HCEC 1CT (cell line): Measurements from ENCODE around the gene MOSPD3.
A peak's percentile ranks its signal among the peaks of the same experiment; 100 is the strongest.

Source experiments
- DNase-seq: peaks from one replicate; pipeline ENCODE4 v3.0.0-alpha.2; 2017

MOSPD3 gene

DNA sequence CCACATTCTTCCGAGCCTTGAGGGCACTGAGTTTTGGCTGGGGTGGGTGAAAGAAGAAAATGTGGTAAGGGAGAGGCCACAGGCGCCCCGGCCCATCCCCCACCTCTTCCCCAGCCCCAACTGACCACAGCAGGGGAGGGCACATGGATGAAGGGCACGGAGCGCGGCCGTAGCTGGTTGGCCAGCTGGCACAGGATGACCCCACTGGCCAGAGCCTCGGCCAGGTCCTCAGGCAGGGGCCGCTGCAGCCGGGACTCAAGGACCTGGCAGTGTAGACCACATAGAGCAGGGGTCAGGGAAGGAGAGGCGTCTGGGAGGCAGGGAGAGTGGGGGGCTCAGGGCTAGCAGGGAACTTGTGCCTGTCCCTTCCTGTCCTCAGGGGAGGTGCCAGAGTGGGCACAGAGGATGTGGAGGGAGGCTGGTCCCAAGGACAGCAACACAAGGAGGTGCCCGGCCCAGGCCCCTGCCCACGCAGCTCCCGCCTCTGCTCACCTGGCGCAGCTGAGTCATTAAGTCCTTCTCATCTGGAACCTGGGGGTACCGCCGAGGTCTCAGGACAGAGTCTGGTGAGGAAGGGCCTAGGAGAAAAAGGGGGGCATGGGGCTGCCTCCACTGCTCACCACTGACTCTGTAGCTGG lies 36.5 kb upstream of the MOSPD3 start:
- no peak for DNase-seq

DNA sequence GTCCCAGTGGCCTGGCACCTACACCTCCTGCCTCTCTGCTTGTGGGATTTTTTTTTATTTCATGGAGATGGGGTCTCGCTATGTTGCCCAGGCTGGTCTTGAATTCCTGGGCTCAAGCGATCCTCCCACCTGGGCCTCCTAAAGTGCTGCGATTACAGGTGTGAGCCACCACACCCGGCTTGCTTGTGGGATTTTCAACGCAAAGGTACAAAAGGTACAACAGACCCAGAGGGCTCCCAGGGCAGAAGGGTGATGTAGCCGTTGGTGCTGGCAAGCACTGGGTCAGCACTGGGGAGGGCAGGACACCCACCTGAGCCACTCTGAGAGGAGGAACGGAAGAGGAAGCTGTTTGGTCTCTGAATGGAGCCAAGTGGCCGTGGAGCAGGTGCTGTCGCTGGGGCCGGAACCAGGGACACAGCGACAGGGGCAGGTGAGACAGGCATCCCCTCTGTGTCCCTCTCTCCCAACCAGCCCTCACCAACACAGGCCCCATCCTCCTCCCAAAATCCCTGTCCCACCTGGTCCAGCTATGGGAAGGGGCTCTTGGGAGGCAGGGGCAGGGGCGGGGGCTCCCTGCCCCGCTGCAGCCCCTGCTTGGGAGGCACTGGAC lies 35.9 kb upstream of the MOSPD3 start:
- no peak for DNase-seq

DNA sequence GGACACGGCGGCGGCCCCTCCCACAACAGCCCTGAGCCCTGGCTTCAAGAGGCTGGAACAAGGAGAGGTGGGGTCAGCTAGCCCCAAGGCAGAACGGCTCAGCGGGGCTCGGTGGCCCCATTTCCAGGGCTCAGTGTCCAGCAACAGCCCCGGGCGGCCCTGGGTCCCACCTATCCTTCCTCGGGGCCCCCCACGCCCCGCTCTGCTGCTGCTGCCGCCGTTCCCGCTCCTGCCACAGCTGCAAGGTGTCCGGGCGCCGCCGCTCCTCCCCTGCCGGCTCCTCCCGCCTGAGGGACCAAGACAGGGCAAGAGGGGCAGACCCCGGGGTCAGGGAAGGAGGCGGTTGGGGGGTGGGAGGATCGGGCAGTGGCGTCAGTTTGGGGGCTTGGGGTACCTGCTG lies 35.2 kb upstream of the MOSPD3 start:
- DNase-seq, result no peak

DNA sequence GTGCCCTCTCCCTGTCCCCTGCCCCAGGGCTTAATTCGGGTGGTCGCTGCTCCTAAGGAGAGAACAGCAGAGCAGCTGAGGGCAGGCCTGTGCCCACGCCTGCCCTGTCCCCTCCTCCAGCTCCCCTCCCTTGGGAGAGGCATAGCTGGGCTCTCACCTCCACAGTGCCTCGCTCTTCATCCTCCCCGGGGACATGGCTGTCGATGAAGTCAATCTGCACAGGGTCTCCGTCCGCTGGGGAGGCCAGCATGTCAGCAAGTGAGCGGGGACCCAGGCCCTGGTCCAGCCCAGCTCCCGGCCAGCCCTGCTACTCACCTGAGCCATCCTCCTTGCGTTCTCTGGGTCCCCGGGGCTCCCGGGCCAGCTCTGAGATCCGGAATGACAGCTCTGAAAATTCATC lies 34.8 kb upstream of the MOSPD3 start:
- DNase-seq, result no peak

DNA sequence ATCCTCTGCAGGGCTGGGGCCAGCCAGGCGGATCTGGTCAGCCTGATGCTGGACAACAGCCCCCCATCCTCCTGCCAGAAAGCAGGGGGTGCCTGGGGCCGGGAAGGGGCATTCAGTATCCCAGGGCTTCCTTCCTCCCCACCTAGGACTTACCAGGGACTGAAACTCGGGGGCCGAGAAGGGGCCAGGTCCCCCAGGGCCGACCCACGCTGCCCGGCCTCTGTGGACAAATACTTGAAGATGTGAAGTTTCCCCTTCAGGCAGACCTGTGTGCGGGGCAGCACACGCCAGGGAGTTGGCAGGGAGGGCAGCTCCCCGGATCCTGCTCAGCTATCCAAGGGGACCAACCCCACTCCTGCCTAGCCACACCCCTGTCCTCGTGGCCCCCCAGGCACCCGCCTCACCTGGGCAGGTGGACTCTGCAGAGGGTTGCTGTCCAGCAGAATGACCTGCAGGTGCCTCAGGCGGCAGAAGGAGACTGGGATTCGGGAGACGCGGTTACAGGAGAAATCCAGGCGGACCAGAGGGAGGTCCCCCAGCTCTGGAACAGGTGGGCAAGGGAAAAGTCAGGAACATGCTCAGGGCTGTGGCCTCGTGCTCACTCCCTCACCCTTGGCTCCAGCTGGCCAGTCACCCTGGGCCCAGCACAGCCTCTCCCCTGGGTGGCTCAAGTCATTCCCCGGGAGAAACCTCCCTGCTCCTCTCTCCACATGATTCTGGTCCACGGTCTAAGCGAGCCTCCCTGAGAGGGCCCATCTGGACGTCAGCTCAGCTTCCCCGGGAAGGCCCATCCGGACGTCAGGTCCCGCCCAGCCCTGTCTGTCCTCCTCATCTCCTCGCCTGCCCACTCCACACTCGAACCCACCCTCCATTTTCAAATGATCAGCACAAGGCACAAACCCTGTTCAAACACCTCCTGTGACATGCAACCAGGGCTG lies 33.8 kb upstream of the MOSPD3 start:
- DNase-seq, result no peak

DNA sequence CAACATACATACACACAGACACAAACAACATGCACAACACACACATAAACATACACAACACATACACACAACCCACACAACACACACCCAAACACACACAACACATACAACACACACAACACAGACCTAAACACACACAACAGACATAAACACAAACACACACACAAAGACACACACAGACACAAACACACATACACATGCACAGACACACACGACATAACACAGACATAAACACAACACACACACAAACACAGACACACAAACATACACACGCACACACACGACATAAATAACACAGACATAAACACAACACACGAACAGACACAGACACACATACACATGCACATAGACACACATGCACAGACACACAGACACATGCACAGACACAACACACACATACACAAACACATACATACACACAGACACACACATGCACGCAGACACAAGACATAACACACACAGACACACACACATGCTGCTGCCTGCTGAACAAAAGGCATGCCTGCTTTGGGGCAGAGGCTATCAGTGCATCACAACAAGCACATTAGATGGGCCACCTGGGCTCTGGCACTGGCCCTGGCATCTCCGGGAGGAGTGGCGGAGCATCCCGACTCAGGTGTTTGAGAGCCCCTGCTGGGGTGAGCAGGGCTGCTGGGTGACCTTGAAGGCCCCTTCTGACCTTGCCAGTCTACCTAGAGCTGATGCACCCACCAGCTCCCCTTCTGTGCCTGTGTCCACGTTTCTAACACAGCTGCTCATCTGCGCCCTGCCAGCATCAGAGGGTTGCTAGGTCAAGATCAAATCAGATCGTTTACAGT lies 31.7 kb upstream of the MOSPD3 start:
- DNase-seq, result no peak

DNA sequence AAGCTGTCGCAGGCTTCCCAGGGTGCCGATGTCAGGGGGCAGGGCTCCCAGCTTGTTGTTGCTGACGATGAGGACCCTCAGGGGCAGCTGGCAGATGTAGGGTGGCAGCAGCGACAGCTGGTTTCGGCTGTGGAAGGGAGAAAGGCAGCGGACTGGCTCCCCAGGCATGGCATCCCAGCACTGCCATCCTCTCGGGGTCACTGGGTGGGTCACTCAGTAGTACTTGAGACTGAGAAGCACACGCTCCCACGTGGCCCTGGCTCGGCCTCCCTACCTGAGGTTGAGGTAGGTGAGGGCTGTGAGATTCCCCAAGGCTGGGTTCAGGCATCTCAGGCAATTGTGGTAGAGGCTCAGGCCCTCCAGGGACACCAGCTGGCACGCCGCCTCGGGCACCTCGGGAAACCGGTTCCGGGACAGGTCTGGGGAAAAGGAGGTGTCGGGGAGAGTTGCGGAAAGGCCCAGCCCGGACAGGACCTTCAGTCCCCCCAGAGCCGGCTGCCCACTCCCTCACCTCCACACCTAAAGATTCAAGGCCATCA lies 30.2 kb upstream of the MOSPD3 start:
- DNase-seq, result no peak

DNA sequence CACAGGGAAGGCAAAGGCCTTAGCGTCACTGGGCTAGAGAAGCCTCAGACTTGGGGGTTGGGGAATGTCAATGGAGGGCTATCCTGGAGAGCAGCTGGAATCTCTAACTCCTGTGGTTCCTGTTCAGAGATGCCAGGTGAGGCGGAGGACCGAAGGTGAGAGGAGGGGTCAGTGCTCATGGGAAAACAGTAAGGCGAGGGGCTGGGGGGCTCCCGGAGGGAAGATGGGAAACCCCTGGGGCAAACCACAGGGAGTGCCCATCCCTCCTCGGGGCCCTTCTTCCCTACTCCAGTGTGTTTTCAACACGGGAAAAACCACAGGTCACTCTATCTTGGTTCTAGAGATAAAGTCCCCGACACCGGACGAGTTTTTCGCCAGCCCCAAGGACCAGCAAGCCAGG lies 29.7 kb upstream of the MOSPD3 start:
- no peak for DNase-seq

DNA sequence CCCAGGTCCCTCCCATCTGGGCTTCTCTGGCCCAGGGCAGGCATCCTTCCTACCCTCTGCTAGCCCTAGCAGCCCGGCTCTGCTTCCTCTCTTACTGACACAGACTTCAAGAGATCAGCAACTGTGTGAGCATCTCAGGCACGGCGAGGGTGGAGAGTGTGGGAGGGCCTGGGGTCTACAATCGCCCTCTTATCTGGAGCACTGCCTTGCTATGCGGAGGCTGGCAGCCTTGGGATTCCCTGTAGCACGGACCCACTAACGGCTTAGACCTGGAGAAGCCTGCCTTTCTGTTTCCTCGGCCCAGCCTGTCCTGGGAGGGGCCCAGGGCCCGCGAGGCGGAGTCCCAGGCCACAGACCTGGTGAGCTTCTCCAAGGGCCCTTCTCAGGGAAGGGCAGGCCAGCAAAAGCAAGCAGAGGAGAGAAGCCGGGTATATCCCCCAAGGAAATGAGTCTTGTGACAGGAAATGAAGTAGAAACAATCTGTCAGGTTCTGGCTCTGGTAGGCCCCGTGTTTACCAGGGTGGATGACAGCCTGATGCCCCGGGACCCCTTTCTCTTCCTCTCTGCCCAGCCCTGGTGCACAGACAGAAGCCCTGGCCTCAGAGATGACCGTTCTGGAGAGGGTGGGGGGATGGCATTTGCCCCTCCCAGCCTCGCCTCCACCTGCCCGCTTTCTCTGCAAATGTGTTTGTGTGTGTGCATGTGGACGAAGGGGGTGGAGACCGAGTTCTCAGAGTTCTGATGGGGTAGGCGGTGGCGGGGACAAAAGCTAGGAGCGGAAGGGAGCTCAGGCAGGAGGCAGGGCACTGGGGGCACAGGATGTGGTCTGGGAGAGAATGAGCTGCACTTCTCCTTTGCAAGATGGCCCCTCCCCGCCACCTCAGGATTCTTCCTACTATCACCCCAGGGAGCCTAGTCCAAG lies 28.9 kb upstream of the MOSPD3 start:
- peak; percentile 70 for DNase-seq

DNA sequence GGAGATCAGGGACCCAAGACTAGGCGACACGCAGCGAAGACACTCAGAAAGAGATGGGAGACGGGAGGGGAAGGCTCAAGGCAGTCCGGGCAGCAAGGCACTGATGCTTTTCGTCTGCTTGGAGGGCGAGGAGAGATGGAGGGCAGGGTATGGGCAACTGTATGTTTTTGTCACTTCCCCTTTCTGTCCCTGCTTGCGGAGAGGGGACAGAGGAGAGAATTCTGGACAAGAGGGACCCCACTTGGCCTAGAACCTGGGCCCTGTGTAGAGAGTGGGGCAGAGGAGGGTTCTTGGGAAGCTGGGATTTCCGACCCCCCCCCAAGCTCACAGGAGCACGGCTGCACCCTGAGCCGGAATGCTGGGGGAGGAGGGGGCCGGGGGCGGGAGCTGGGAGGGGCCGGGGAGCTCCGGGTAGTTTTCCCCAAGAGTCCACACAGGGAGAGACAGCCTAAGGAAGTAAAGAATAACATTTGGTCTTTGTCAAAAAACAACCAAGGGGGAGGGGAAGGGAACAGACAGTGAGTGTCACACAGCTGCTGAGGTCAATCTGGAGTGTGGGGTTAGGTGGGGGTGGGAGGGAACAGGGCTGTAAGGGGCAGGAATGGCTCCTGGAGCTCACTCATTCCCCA lies 28.2 kb upstream of the MOSPD3 start:
- peak; percentile 64 for DNase-seq

DNA sequence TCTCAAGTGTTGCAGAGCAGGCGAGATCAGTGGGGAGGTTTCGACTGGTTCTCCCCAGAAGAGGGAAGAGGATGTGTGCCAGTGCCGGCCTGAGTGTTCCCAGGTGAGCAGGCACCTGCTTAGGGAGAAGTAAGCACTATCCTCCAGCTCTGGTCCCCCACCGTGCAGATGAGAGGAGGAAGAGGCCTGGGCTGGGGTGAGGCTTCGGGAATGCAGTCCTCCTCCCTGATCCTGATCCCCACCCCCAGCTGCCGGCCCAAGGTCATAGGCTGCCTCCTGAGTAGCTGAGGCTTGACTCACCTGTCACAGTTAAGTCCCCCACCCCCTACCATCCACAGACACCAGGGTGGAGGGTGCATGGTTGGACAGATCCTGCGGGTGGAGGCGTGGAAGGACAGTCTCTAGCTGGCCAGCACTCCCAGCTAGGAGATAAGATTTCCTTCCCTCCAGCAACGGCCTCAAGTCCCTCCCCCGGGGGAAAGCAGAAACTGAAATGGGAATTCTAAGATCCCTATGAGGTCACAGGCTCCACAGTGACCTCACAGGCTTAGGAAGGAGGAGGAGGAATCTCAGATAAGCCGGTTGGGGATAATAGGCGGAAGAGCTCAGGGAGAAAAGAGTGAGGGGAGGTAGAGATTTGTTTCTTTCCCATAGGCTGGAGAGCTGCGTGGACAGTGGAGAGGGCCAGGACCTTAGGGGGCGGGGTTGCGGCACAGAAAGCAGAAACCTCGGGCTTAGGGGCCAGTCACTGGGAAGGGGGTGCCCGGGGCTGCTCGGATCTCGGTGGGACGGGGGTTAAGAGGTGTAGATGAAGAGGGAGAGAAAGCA lies 27.4 kb upstream of the MOSPD3 start:
- DNase-seq, result peak; percentile 74

DNA sequence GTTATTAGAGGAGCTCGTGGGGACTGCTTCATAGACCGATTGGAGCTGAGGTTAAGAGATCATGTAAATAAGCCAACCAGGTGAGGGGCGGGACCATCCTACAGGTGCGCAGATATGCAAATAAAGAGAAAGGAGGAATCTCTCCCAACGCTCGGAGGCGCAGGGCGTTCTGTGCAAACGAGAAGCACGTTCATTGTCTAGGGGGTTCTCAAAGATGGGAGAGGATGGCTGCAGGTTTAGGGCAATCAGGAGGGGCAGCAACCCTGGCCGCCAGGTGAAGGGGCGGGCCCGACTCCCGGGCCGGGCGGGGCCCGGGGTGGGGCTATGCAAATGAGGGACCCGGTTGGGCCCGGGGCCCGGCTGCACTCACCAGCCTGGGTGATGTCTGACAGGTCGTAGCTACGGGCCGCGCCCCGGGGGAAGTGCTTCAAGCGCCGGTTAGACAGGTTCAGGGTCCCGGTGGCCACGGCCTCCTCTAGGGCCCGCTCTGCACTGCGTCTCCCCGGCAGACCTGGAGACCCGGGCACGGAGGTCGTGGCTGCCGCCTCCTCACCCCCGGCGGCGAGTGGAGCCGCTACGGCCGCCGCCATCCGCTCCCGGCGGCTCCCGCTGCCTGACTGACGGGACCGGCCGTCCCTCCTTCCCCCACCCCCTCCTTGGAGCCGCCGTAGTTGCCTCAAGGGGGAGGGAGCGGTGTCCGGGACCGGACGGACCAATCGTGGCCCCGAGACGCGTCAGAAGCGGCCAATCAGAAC lies 26.7 kb upstream of the MOSPD3 start, which contains the start of gene LRCH4:
TSS of gene LRCH4 (minus strand) at position 619 of the 755 bp plus-strand sequence. CDS start at position 590, 29 bp downstream.
- no peak for DNase-seq

DNA sequence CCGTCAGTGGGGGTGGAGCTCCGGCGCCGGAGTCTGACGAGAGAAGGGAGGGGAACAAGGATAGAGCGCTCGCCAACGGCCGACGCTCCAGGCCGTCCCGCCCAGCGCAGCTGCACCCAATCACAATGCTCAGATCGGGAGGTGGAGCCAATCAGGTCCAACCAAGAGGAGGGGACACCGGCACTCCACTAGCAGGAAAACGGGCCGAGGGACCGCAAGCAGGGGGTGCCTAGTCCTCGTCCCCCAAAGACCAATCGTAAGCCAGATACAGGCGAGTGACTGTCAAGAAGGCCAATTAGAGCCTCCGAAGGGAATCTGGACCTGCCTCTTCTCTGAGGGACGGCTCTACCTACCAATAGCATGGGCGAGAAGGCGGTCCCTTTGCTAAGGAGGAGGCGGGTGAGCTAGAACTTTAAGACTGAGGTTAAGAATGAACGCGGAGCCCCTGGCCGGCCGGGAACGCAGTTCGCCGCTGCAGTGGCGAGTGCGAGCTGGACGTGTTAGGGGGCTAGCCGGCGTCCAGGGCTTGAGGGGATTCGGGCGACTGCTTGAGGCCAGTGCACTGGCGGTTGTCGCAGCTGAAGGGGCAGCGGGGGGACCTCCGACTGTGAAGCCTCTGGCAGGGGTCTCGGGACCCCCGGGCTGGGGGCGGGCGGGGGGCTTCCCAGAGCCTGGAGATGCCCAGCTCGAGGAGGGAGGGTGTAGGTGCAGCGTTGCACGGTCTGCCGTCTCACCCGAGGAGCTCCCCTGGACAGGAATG lies 25.9 kb upstream of the MOSPD3 start, which contains the start of gene FBXO24:
TSS of gene FBXO24 (plus strand) at position 63 of the 760 bp plus-strand sequence. CDS start at position 361, 298 bp downstream.
- peak; percentile 100 for DNase-seq

DNA sequence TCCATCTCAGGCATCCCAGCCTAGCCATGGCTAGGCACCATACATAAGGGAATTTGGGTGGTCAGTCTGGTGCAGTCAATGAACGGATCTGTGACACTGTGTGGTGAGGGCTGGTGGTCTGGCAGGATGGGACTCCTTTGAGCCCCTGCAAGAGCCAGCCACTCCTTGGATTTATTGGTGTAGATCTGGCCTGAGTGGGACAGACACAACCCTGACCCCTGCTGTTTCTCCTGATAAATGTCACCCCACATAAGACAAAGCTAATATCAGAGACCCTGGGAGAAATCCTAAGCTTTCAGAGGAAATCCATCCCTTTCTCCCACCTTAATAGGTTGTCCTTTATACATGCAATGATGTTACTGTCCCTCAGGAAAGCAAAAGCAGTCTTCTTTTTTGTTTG lies 23.9 kb upstream of the MOSPD3 start:
- DNase-seq, result peak; percentile 30

DNA sequence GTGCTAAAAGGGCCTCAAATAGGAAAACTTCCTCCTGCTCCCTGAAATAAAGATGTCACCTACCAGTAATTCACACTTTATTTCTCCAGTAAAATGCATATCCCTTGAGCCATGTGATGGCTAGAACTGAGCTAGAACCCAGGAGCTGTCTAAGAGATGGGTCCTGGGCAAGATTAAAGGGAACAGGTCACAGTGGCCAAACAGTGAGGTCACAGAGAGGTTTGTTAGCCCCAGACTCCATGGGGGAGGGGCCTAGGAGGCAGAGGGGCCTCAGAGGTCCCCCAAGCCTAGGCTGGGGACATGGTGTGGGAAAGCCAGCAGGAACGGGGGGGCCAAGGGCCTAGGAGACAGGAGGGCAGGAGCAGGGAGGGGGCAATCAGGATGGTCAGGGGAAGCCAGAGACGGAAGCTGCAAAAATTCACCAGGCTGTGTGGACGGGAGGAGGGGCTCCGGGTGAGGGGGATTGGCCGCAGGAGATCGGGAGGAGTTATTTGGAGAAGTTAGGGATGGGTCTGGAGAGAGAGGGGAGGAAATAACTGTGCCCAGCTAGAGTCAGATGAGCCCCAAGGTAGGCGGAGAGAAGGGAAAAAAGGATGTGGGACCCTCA lies 22.9 kb upstream of the MOSPD3 start:
- DNase-seq, result no peak

DNA sequence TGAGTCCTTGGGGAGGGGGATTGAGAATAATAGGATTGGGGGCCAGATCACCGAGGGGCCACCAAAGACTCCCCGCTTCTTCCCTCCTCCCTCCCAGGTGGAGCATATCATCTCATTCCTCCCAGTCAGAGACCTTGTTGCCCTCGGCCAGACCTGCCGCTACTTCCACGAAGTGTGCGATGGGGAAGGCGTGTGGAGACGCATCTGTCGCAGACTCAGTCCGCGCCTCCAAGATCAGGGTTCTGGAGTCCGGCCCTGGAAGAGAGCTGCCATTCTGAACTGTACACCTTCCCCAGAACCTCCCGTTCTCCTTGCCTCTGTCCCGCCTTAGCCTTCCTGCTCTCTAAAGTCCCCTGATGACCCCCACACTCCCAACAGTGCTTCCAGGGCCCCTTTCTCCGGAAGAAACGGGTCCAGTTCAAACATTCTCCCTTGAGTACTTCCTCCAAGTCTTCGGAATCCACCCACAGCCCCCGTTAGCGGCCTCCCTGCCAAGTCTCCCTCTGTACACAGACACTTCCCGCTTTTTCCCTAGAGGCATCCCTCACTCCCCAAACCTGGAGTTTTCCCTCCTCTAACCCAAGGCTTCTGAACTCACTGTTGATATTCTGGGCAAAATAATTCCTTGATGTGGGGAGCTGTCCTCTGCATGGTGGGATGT lies 22.1 kb upstream of the MOSPD3 start:
- no peak for DNase-seq

DNA sequence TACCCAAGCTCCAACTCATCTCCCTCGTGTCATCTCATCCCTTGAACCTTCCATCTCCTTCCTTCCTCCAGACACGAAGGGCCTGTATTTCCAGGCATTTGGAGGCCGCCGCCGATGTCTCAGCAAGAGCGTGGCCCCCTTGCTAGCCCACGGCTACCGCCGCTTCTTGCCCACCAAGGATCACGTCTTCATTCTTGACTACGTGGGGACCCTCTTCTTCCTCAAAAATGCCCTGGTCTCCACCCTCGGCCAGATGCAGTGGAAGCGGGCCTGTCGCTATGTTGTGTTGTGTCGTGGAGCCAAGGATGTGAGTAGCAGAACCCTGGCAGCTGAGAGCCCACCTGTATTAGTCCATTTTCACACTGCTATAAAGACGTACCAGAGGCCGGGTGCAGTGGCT lies 20.7 kb upstream of the MOSPD3 start:
- DNase-seq, result no peak
